Stimulated activated CD4-positive, alpha-beta T cell treated with anti-CD3 and anti-CD28 coated beads, Interleukin-1b, Interleukin-23, amount 100 ng/mL, for 48 hours (primary cell): ENCODE measurements around the gene PLEK.
"Not testable (repeated sequence)": the region's sequence is repeated elsewhere in the genome, so short reads cannot be mapped to it uniquely, and the experiment has no call there.

Experiments
- DNase-seq: peaks from one replicate; pipeline ENCODE4 v3.0.0-alpha.2; 2020

Gene PLEK

GRCh38 chr2:68365087-68365486 is at the start of gene PLEK:
PLEK (plus strand) TSS chr2:68365282; CDS start chr2:68365352, 70 bp downstream.
- no peak for DNase-seq

- DNase-seq, result no peak
These were observed 49.0 kb upstream of the PLEK start for GRCh38 chr2:68316111-68316510.

- no peak for DNase-seq
These were observed 46.8 kb upstream of the PLEK start for GRCh38 chr2:68317971-68318913.

- no peak for DNase-seq
These were observed 46.1 kb upstream of the PLEK start for GRCh38 chr2:68318914-68319397.

- no peak for DNase-seq
These were observed 45.5 kb upstream of the PLEK start, which contains the start of gene CNRIP1 for GRCh38 chr2:68319398-68320117. CNRIP1 (minus strand) TSS chr2:68319949; CDS start chr2:68319400, 549 bp downstream.

- no peak for DNase-seq
These were observed 44.9 kb upstream of the PLEK start for GRCh38 chr2:68320118-68320641.

- DNase-seq, result no peak
These were observed 40.0 kb upstream of the PLEK start for GRCh38 chr2:68325056-68325455.

GRCh38 chr2:68328901-68329300 is 36.2 kb upstream of the PLEK start:
- no peak for DNase-seq

- DNase-seq, result no peak
These were observed 34.4 kb upstream of the PLEK start for GRCh38 chr2:68330691-68331090.

GRCh38 chr2:68333009-68333408 is 32.1 kb upstream of the PLEK start:
- no peak for DNase-seq

- no peak for DNase-seq
These were observed 31.2 kb upstream of the PLEK start for GRCh38 chr2:68333931-68334330.

- DNase-seq, result no peak
These were observed 28.9 kb upstream of the PLEK start for GRCh38 chr2:68336192-68336591.

- DNase-seq, result no peak
These were observed 24.6 kb upstream of the PLEK start for GRCh38 chr2:68340226-68341061.

- no peak for DNase-seq
These were observed 24.1 kb upstream of the PLEK start for GRCh38 chr2:68341062-68341329.

GRCh38 chr2:68341583-68341982 is 23.5 kb upstream of the PLEK start:
- DNase-seq, result no peak

- DNase-seq, result no peak
These were observed 22.6 kb upstream of the PLEK start for GRCh38 chr2:68342470-68342869.

GRCh38 chr2:68344031-68344430 is 21.1 kb upstream of the PLEK start:
- no peak for DNase-seq

GRCh38 chr2:68345129-68345875 is 19.8 kb upstream of the PLEK start:
- no peak for DNase-seq

GRCh38 chr2:68349091-68349490 is 16.0 kb upstream of the PLEK start:
- DNase-seq, result not testable (repeated sequence)

- no peak for DNase-seq
These were observed 13.1 kb upstream of the PLEK start for GRCh38 chr2:68351997-68352396.

- no peak for DNase-seq
These were observed 12.3 kb upstream of the PLEK start for GRCh38 chr2:68352651-68353391.
